ENCODE measurements around the gene YAF2.

- TF ChIP-seq CTCF (IDR thresholded peaks at IDR 0.05), result no peak
- no peak for TF ChIP-seq EZH2 (IDR thresholded peaks at IDR 0.05)
Measured at GRCh38 chr12:42213023-42213422, 25.0 kb downstream of the YAF2 start.
